GM12874 (cell line): ENCODE results near the gene GTF3C1.

Experiments used
- CTCF ChIP-seq: IDR thresholded peaks from 2 replicates; pipeline ENCODE4 v1.5.1; 2011; ENCODE audit warnings: low read depth, mild to moderate bottlenecking, control low read depth, low read length, moderate library complexity; ENCODE audit not compliant: insufficient read depth

Gene GTF3C1

GRCh38 chr16:27549746-27550581 lies at the start of gene GTF3C1, which contains the start of gene KATNIP:
GTF3C1 (minus strand) TSS chr16:27549913; CDS start chr16:27549890, 23 bp downstream.
KATNIP (plus strand) TSS chr16:27550144; CDS start chr16:27550171, 27 bp downstream.
- TF ChIP-seq CTCF = no peak

GRCh38 chr16:27598931-27599565 lies 49.3 kb upstream of the GTF3C1 start:
- TF ChIP-seq CTCF = no peak

GRCh38 chr16:27598220-27598619 lies 48.5 kb upstream of the GTF3C1 start:
- TF ChIP-seq CTCF = no peak

GRCh38 chr16:27597361-27597760 lies 47.6 kb upstream of the GTF3C1 start:
- TF ChIP-seq CTCF = no peak

- TF ChIP-seq CTCF = no peak
Observed at GRCh38 chr16:27596411-27596810, 46.7 kb upstream of the GTF3C1 start.

GRCh38 chr16:27595993-27596392 lies 46.3 kb upstream of the GTF3C1 start:
- TF ChIP-seq CTCF = no peak

GRCh38 chr16:27595475-27595874 lies 45.8 kb upstream of the GTF3C1 start:
- no peak for TF ChIP-seq CTCF
